Measurements from ENCODE around the gene TUBB8B.
"Not testable (repeated sequence)": the region's sequence is repeated elsewhere in the genome, so short reads cannot be mapped to it uniquely, and the experiment has no call there.

TUBB8B gene

DNA sequence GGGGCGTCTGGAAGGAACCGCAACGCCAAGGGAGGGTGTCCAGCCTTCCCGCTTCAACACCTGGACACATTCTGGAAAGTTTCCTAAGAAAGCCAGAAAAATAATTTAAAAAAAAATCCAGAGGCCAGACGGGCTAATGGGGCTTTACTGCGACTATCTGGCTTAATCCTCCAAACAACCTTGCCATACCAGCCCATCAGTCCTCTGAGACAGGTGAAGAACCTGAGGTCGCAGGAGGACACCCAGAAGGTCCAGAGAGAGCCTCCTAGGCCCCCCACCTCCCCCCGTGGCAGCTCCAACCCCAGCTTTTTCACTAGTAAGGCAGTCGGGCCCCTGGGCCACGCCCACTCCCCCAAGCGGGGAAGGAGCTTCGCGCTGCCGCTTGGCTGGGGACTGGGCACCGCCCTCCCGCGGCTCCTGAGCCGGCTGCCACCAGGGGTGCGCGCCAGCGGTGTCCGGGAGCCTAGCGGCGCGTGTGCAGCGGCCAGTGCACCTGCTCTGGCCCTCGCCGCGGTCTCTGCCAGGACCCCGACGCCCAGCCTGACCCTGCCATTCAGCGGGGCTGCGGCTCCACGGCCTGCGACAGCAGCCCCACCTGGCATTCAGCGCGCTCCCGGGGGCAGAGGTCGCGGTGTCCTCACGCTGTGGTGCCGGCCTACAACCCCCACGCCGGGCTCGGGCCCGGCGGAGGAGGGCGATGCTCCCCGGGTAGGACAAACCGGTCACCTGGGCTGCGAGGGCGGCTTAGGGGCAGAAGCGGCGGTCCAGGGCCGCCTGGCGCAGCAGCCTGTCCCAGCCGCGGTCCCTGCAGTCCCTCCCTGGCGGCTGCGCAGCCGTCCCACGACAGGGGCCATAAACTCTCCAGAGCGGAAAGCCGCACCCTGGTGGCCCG is 37.8 kb downstream of the TUBB8B start:
- DNase-seq: not testable (repeated sequence)

DNA sequence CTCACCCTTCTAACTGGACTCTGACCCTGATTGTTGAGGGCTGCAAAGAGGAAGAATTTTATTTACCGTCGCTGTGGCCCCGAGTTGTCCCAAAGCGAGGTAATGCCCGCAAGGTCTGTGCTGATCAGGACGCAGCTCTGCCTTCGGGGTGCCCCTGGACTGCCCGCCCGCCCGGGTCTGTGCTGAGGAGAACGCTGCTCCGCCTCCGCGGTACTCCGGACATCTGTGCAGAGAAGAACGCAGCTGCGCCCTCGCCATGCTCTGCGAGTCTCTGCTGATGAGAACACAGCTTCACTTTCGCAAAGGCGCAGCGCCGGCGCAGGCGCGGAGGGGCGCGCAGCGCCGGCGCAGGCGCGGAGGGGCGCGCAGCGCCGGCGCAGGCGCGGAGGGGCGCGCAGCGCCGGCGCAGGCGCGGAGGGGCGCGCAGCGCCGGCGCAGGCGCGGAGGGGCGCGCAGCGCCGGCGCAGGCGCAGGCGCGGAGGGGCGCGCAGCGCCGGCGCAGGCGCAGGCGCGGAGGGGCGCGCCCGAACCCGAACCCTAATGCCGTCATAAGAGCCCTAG is 38.7 kb downstream of the TUBB8B start:
- not testable (repeated sequence) for DNase-seq

GRCh38 chr18:9937-10336 is 39.5 kb downstream of the TUBB8B start:
- DNase-seq: not testable (repeated sequence)

Data from NCI-H1436 treated with DMSO at 0.1 percent for 48 hours (cell line).